Lower leg skin (tissue), 3 donors: ENCODE results near the gene CBR1.

ENCODE experiments used
- POLR2A ChIP-seq, 2 donors: fragments of 450-650 bp; IDR thresholded peaks; one replicate each; pipeline ENCODE4 v1.6.1; 2016 to 2017; ENCODE audit warnings: antibody characterized with exemption in 2 of 2, mild to moderate bottlenecking in 1 of 2, moderate library complexity in 1 of 2
- TF ChIP-seq, protein P1 (sequence below), 3 donors: fragments of 450-650 bp; IDR thresholded peaks; one replicate each; pipeline ENCODE4 v1.5.1; 2016; ENCODE audit warnings: antibody characterized with exemption in 3 of 3, mild to moderate bottlenecking in 3 of 3, moderate library complexity in 2 of 3

DNA sequence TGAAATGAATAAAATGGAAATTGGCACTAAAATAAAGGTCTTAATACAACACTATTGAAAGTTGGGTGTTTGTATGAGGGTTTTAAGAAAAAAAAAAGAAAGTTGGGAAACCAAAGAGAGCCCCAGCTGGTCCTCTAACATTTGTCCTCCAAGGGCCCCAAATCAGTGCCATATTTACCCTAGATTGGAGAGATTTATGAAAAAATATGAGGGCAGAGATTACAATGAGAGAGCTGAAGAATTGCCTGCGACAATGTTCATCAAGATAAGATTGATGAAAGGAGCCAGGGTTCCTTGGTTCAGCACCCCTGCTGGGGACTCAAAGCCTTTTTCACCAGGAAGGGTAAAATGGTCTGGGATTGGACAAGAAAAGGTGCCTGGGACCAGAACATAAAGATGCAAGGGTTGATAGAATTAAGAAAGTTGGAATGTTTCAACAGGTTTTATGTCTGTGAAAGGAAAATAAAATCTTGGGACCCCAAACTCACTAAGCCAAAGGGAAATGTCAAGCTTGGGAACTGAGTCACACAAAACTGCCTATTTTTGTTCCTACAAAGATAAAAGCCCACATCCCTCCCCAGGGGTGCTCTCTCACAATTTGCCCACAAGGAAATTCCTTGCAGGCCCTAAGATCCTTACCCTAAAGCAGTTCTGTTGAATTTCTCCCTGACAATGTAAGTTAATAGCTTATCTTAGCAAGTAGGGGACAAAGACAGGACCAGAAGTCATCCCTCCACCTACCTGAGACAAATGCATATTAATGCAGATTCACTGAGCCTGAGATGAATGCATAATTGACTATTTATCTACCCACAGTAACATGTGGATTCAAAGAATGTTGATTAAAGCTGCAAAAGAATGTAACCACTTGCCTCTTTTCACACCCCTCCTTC is 26.8 kb downstream of the CBR1 start:
- TF ChIP-seq, protein P1, sequence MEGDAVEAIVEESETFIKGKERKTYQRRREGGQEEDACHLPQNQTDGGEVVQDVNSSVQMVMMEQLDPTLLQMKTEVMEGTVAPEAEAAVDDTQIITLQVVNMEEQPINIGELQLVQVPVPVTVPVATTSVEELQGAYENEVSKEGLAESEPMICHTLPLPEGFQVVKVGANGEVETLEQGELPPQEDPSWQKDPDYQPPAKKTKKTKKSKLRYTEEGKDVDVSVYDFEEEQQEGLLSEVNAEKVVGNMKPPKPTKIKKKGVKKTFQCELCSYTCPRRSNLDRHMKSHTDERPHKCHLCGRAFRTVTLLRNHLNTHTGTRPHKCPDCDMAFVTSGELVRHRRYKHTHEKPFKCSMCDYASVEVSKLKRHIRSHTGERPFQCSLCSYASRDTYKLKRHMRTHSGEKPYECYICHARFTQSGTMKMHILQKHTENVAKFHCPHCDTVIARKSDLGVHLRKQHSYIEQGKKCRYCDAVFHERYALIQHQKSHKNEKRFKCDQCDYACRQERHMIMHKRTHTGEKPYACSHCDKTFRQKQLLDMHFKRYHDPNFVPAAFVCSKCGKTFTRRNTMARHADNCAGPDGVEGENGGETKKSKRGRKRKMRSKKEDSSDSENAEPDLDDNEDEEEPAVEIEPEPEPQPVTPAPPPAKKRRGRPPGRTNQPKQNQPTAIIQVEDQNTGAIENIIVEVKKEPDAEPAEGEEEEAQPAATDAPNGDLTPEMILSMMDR (IDR thresholded peaks at IDR 0.05), result no peak
- no peak for TF ChIP-seq POLR2A (IDR thresholded peaks at IDR 0.05)
